Activated CD8-positive, alpha-beta memory T cell treated with anti-CD3 and anti-CD28 coated beads for 1 hour (primary cell): ENCODE results near the gene FBXO41.

ENCODE experiments used
- DNase-seq, 2 donors: peaks; one replicate each; pipeline ENCODE4 v3.0.0-alpha.2; 2020; ENCODE audit warnings: low read depth in 1 of 2; ENCODE audit errors: extremely low read depth in 1 of 2

The FBXO41 gene

GRCh38 chr2:73217826-73218225, 66.5 kb downstream of the FBXO41 start:
- DNase-seq = no peak

- no peak for DNase-seq
Measured at GRCh38 chr2:73217160-73217559, 67.1 kb downstream of the FBXO41 start.

DNA sequence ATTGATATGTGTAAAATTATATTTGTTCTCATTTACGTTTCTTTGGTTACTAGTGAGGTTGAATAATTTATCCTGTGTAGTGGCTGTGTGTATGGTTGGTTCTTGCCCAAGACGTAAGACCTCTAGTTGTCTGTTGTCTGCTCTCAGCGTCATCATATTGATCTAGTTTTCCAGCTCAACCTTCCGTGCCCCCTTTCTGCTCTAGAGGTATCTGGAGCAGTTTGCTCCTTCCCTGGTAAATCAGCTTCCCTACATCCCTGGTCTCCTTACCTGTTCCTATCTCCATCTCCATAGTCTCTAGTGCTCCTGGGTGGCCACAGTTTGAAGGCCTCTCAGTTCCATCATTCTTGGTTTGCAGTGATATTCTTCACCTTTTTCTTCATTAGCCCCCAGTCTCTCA, 69.0 kb downstream of the FBXO41 start:
- no peak for DNase-seq

DNA sequence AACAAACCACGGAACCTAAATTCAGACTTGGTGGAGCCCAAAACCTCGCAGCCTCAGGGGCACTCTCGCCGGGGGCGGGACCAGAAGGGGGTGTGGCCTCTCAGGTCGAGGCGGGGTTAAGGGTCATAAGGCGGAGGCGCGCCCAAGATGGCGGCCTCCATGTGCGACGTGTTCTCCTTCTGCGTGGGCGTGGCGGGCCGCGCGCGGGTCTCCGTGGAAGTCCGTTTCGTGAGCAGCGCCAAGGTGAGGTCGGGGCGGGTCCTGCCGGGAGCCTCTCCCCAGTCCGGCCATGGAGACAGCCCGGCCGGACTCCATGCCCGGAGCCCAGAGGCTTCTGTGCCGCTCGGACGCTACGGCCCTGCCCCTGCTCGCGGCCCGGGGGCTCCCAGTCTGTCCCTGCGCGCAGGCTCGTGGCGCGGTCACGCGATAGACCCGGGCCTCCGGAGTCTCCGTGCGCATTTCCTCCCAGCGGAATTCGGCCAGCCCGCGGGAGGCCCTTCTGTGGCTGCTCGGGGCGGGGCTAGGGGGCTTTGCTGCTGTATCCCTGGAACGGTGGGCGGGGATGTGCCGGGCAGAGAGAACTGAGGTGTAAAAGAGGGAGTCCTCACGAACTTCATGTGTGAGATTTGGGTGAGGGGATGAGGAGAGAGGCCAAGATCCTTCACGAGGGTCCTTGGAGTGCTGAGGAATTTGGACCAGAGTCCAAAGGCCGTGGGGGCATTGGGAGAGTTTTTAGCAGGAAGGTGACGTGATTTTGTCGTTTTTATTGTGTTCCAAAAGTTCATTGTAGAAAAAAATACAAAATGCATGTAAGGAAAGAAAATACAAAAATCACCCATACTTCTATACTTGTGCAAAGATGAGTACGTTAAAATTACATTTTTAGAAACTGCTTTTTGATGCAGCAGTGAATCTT, 69.9 kb downstream of the FBXO41 start, which contains the start of gene SMYD5:
TSS of gene SMYD5 (plus strand) at position 126 of the 916 bp plus-strand sequence. CDS start at position 148, 22 bp downstream.
- peak; percentile 81 to 83 for DNase-seq

DNA sequence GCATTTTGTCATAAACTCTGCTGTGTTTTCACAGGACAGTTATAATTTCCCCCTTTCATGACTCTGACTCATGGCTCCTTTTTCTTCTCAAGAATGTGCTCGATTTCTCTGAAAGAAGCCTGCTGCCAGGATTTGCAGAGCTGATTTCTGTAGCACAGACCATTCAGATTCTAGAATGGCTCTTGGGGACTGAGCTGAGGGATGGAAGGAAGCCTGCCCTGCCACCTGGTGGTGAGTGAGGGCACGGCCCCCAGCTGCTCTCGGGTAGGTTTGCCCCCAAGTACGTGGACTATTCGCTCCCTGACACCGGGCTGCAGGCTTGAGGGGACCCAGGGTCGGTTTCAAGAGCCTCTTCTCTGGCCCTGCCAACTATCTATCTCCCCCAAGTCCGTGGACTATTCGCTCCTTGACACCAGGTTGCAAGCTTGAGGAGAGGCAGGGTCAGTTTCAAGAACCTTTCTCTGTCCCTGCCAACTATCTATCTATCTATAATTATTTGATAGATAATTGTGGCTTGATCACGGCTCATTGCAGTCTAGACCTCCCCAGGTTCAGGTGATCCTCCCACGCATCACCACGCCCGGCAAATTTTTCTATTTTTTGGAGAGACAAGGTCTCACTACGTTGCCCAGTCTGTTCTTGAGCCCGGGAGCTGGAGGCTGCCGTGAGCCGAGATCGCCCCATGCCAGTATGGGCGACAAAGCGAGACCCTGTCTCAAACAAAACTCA, 71.7 kb downstream of the FBXO41 start:
- peak in 1 of 2 donors; percentile 65 for DNase-seq

- DNase-seq = no peak
Measured at GRCh38 chr2:73212098-73212447, 72.2 kb downstream of the FBXO41 start.

DNA sequence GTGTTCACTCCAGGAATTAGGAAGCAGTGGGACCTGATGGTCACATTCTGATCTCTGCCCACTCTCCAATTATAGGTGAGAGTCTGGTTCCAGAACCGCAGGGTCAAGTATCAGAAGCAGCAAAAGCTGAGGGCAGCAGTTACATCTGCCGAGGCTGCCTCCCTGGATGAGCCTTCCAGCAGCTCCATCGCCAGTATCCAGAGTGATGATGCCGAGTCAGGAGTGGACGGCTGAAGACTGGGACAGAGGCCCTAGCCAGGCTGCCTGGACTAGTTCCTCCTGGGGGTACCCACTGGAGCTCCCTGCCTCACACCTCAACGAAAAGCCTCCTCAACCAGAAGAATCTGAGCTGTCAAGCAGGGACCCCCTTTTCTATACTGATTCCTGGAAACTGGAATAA, 73.6 kb downstream of the FBXO41 start:
- DNase-seq = no peak

- no peak for DNase-seq
Measured at GRCh38 chr2:73210019-73210418, 74.3 kb downstream of the FBXO41 start.

DNA sequence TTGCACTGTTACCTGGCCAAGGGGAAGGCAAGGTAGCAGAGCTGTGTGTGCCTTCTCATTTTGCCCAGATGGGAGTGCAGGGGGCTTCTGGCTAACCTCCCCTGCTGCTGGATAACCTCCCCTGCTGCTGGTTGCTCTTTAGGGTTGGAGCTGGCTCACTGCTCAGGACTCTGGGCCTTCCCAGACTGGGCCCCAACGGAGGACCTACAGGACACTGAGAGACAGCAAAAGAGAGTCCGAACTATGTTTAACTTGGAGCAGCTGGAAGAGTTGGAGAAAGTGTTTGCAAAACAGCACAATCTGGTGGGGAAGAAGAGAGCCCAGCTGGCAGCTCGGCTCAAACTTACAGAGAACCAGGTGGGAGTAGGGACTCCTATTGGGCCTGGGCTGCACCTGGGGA, 76.0 kb downstream of the FBXO41 start:
- DNase-seq = no peak

GRCh38 chr2:73205611-73206010, 78.7 kb downstream of the FBXO41 start:
- no peak for DNase-seq
